Spleen (tissue), 7 donors: ENCODE data around the gene CACNA1C.

Experiments
- CTCF ChIP-seq, 11 experiments: fragments of 200-600 bp in 7 of 11; fragments of 450-650 bp in 4 of 11; sonication (generic) in 4 of 11; IDR thresholded peaks in 8 of 11; conservative IDR thresholded peaks in 3 of 11; 1 replicate in 7 of 11; 2 replicates in 4 of 11; pipeline versions ENCODE4 v1.4.0 to v1.8.0; 2016 to 2021; ENCODE audit warnings: antibody characterized with exemption in 11 of 11, inconsistent platforms in 4 of 11, mild to moderate bottlenecking in 1 of 11
- POLR2AphosphoS5 ChIP-seq, 3 donors: sonication (generic); formaldehyde crosslinking; IDR thresholded peaks; one replicate each; pipeline ENCODE4 v1.5.1; 2017; ENCODE audit warnings: antibody characterized with exemption in 3 of 3
- donor health status: DM: no; HTN: no; CAD: no; lungs with moderate emphysema.
- donor health status: DM: no; HTN: no; CAD: no.
- donor health status: DM: no; HTN: no; CAD: no.

GRCh38 chr12:2049604-2050540 is 2.9 kb upstream of the CACNA1C start:
- TF ChIP-seq POLR2AphosphoS5 (IDR thresholded peaks at IDR 0.05): no peak
- TF ChIP-seq CTCF (IDR thresholded peaks at IDR 0.05 in 8 of 11, conservative IDR thresholded peaks at IDR 0.05 in 3 of 11): no peak
